ENCODE results near the gene JAK1. TPM values are rescaled to one million over a fixed set of nuclear protein-coding genes. Genes with fewer than 3 reads are reported as not detected.
"Not testable (repeated sequence)": the region's sequence is repeated elsewhere in the genome, so short reads cannot be mapped to it uniquely, and the experiment has no call there.

The JAK1 gene
- total and polyA plus RNA-seq, 5 donors: 33.1 to 106 (median 87.0) TPM

GRCh38 chr1:64919120-64919519, 47.2 kb downstream of the JAK1 start:
- H3K4me3 ChIP-seq (ENCODE audit: low read length); DNase-seq; H3K27me3 ChIP-seq (ENCODE audit: control insufficient read depth, insufficient read depth); intact Hi-C loops (cut with DNase I); ATAC-seq; H3K27ac ChIP-seq (ENCODE audit: low read length); H3K9me3 ChIP-seq (ENCODE audit: control insufficient read depth, low read length): not testable (repeated sequence)
- peaks cover 17% of the 10 kb centered on the region for H3K4me1 ChIP-seq (ENCODE audit: control insufficient read depth, insufficient read depth, low read length)
- WGBS: 92% methylated on average over 7 of the region's 7 CpGs

- no peak for DNase-seq
- intact Hi-C loops (cut with DNase I): no loop called here
- H3K4me1 ChIP-seq (ENCODE audit: control insufficient read depth, insufficient read depth, low read length): peaks cover 19% of the 10 kb centered on the region
These were observed 48.4 kb downstream of the JAK1 start for GRCh38 chr1:64917907-64918306.

GRCh38 chr1:64917328-64917861, 49.0 kb downstream of the JAK1 start:
- ATAC-seq: peak; percentile 83 to 94
- H3K4me3 ChIP-seq (ENCODE audit: low read length): no peak overlapping the region
- WGBS: 22% methylated on average over 3 of the region's 3 CpGs
- H3K4me1 ChIP-seq (ENCODE audit: control insufficient read depth, insufficient read depth, low read length): peaks cover 21% of the 10 kb centered on the region
- no peaks in the 10 kb centered on the region for H3K9me3 ChIP-seq (ENCODE audit: control insufficient read depth, low read length)
- peak overlapping the region; percentile 73 for H3K27ac ChIP-seq (ENCODE audit: low read length)
- no peaks in the 10 kb centered on the region for H3K27me3 ChIP-seq (ENCODE audit: control insufficient read depth, insufficient read depth)
- DNase-seq: peak; percentile 72 to 82 (median 78)
- intact Hi-C loops (cut with DNase I): no loop called here

More at GRCh38 chr1:64917907-64918306, 48.4 kb downstream of the JAK1 start:
- no peaks in the 10 kb centered on the region for H3K27me3 ChIP-seq (ENCODE audit: control insufficient read depth, insufficient read depth)
- H3K27ac ChIP-seq (ENCODE audit: low read length): peak overlapping the region; percentile 38
- no peaks in the 10 kb centered on the region for H3K9me3 ChIP-seq (ENCODE audit: control insufficient read depth, low read length)
- no peak overlapping the region for H3K4me3 ChIP-seq (ENCODE audit: low read length)
- ATAC-seq: no peak

- Histone ChIP-seq H3K4me3 (ENCODE audit: low read length) (no peak overlapping the region), H3K27me3 (ENCODE audit: control insufficient read depth, insufficient read depth) (no peaks in the 10 kb centered on the region), H3K27ac (ENCODE audit: low read length) (no peak overlapping the region), H3K9me3 (ENCODE audit: control insufficient read depth, low read length) (no peaks in the 10 kb centered on the region), H3K4me1 (ENCODE audit: control insufficient read depth, insufficient read depth, low read length) (peaks cover 21% of the 10 kb centered on the region)
- intact Hi-C loops (cut with DNase I): no loop called here
- peak; percentile 39 to 43 for ATAC-seq
- no peak for DNase-seq
- WGBS: 75% methylated on average over 9 of the region's 9 CpGs
These were observed 50.7 kb downstream of the JAK1 start for GRCh38 chr1:64915381-64916274.

GRCh38 chr1:64913361-64914015, 52.9 kb downstream of the JAK1 start:
- H3K4me1 ChIP-seq (ENCODE audit: control insufficient read depth, insufficient read depth, low read length): peaks cover 19% of the 10 kb centered on the region
- no peak for ATAC-seq
- no peak overlapping the region for H3K4me3 ChIP-seq (ENCODE audit: low read length)
- H3K27me3 ChIP-seq (ENCODE audit: control insufficient read depth, insufficient read depth): no peaks in the 10 kb centered on the region
- no peak for DNase-seq
- H3K27ac ChIP-seq (ENCODE audit: low read length): no peak overlapping the region
- H3K9me3 ChIP-seq (ENCODE audit: control insufficient read depth, low read length): no peaks in the 10 kb centered on the region
- intact Hi-C loops (cut with DNase I): no loop called here
- 64% methylated on average over 3 of the region's 3 CpGs for WGBS

GRCh38 chr1:64912191-64912590, 54.2 kb downstream of the JAK1 start:
- Histone ChIP-seq H3K4me3 (ENCODE audit: low read length) (no peak overlapping the region), H3K4me1 (ENCODE audit: control insufficient read depth, insufficient read depth, low read length) (peaks cover 9% of the 10 kb centered on the region), H3K27me3 (ENCODE audit: control insufficient read depth, insufficient read depth) (no peaks in the 10 kb centered on the region), H3K27ac (ENCODE audit: low read length) (no peak overlapping the region), H3K9me3 (ENCODE audit: control insufficient read depth, low read length) (no peaks in the 10 kb centered on the region)
- ATAC-seq (no peak), DNase-seq (no peak)
- WGBS: 77% methylated on average over 2 of the region's 2 CpGs
- intact Hi-C loops (cut with DNase I): no loop called here

GRCh38 chr1:64911326-64911725, 55.0 kb downstream of the JAK1 start:
- H3K4me1 ChIP-seq (ENCODE audit: control insufficient read depth, insufficient read depth, low read length): peaks cover 9% of the 10 kb centered on the region
- 87% methylated on average over 3 of the region's 3 CpGs for WGBS
- H3K9me3 ChIP-seq (ENCODE audit: control insufficient read depth, low read length): no peaks in the 10 kb centered on the region
- no peak overlapping the region for H3K4me3 ChIP-seq (ENCODE audit: low read length)
- no peaks in the 10 kb centered on the region for H3K27me3 ChIP-seq (ENCODE audit: control insufficient read depth, insufficient read depth)
- ATAC-seq: no peak
- H3K27ac ChIP-seq (ENCODE audit: low read length): no peak overlapping the region
- intact Hi-C loops (cut with DNase I): no loop called here
- DNase-seq: no peak

- peak in 2 of 3 donors; percentile 61 to 65 for DNase-seq
These were observed 57.3 kb downstream of the JAK1 start for GRCh38 chr1:64909031-64909430.

GRCh38 chr1:64908575-64908974, 57.8 kb downstream of the JAK1 start:
- no peaks in the 10 kb centered on the region for H3K9me3 ChIP-seq (ENCODE audit: control insufficient read depth, low read length)
- intact Hi-C loops (cut with DNase I): no loop called here
- WGBS: 86% methylated on average over 1 of the region's 1 CpG
- DNase-seq (no peak), ATAC-seq (no peak)
- H3K4me3 ChIP-seq (ENCODE audit: low read length): no peak overlapping the region
- no peak overlapping the region for H3K27ac ChIP-seq (ENCODE audit: low read length)
- peaks cover 2% of the 10 kb centered on the region for H3K4me1 ChIP-seq (ENCODE audit: control insufficient read depth, insufficient read depth, low read length)
- H3K27me3 ChIP-seq (ENCODE audit: control insufficient read depth, insufficient read depth): no peaks in the 10 kb centered on the region

More at GRCh38 chr1:64909031-64909430, 57.3 kb downstream of the JAK1 start:
- Histone ChIP-seq H3K9me3 (ENCODE audit: control insufficient read depth, low read length) (no peaks in the 10 kb centered on the region), H3K4me3 (ENCODE audit: low read length) (no peak overlapping the region), H3K27me3 (ENCODE audit: control insufficient read depth, insufficient read depth) (no peaks in the 10 kb centered on the region), H3K27ac (ENCODE audit: low read length) (no peak overlapping the region), H3K4me1 (ENCODE audit: control insufficient read depth, insufficient read depth, low read length) (peaks cover 5% of the 10 kb centered on the region)
- intact Hi-C loops (cut with DNase I): no loop called here
- peak in 1 of 2 donors; percentile 31 for ATAC-seq
- 59% methylated on average over 7 of the region's 7 CpGs for WGBS

- no peaks in the 10 kb centered on the region for H3K9me3 ChIP-seq (ENCODE audit: control insufficient read depth, low read length)
- intact Hi-C loops (cut with DNase I): no loop called here
- no peak overlapping the region for H3K27ac ChIP-seq (ENCODE audit: low read length)
- no peak for DNase-seq
- no peak overlapping the region for H3K4me3 ChIP-seq (ENCODE audit: low read length)
- no peaks in the 10 kb centered on the region for H3K27me3 ChIP-seq (ENCODE audit: control insufficient read depth, insufficient read depth)
- ATAC-seq: no peak
- H3K4me1 ChIP-seq (ENCODE audit: control insufficient read depth, insufficient read depth, low read length): peaks cover 1% of the 10 kb centered on the region
- WGBS: 96% methylated on average over 3 of the region's 3 CpGs
These were observed 59.9 kb downstream of the JAK1 start for GRCh38 chr1:64906447-64906846.

- no peak overlapping the region for H3K4me3 ChIP-seq (ENCODE audit: low read length)
- ATAC-seq (no peak), DNase-seq (no peak)
- no peaks in the 10 kb centered on the region for H3K27me3 ChIP-seq (ENCODE audit: control insufficient read depth, insufficient read depth)
- no peaks in the 10 kb centered on the region for H3K9me3 ChIP-seq (ENCODE audit: control insufficient read depth, low read length)
- peaks cover 6% of the 10 kb centered on the region for H3K4me1 ChIP-seq (ENCODE audit: control insufficient read depth, insufficient read depth, low read length)
- WGBS: 26% methylated on average over 1 of the region's 1 CpG
- intact Hi-C loops (cut with DNase I): no loop called here
- no peak overlapping the region for H3K27ac ChIP-seq (ENCODE audit: low read length)
These were observed 62.8 kb downstream of the JAK1 start for GRCh38 chr1:64903593-64903992.

All from right cardiac atrium (tissue), 5 donors.